H1 (cell line): ENCODE results near the gene INAVA. TPM values are rescaled to one million over a fixed set of nuclear protein-coding genes. Genes with fewer than 3 reads are reported as not detected.

Experiments used
- CTCF ChIA-PET: fragments of 300-600 bp; sonication (Branson Sonifier 250); formaldehyde crosslinking; loops from one replicate; lab custom pipeline; 2021; ENCODE audit not compliant: partially characterized antibody; lab: Charles Lee
- POLR2A ChIA-PET: fragments of 300-600 bp; sonication (Branson Sonifier 250); formaldehyde crosslinking; loops from one replicate; lab custom pipeline; 2021; ENCODE audit warnings: inconsistent platforms; ENCODE audit not compliant: partially characterized antibody; lab: Charles Lee
- DNase-seq, 2 experiments: peaks; one replicate each; pipeline versions ENCODE4 v3.0.0 to v3.0.0-alpha.2; 2010 to 2022; ENCODE audit warnings: low spot score in 2 of 2, low read depth in 1 of 2, mixed read lengths in 1 of 2
- FAIRE-seq: peaks from 2 replicates; lab custom pipeline; 2011; peaks lifted over from hg19 to GRCh38; lab: Jason Lieb, UNC
- H2AFZ ChIP-seq: 2 replicates; pipeline ENCODE4 v1.8.1; 2012; ENCODE audit warnings: low read length, inconsistent platforms
- H2AK5ac ChIP-seq: 2 replicates; pipeline ENCODE4 v1.6.1; 2013; ENCODE audit warnings: low read depth, low read length
- H2BK120ac ChIP-seq: replicated peaks from 2 replicates; pipeline ENCODE3; 2013; ENCODE audit warnings: low read depth, low read length, inconsistent platforms
- H2BK12ac ChIP-seq: 2 replicates; pipeline ENCODE4 v1.6.1; 2013; ENCODE audit warnings: low read depth, low read length
- H2BK15ac ChIP-seq: 2 replicates; pipeline ENCODE4 v1.6.1; 2013; ENCODE audit warnings: low read length
- H2BK20ac ChIP-seq: 2 replicates; pipeline ENCODE4 v1.6.1; 2013; ENCODE audit warnings: low read length
- H2BK5ac ChIP-seq: 2 replicates; pipeline ENCODE4 v1.6.1; 2013; ENCODE audit warnings: low read depth, low read length
- H3K14ac ChIP-seq: 2 replicates; pipeline ENCODE4 v1.6.1; 2013; ENCODE audit warnings: inconsistent platforms; ENCODE audit not compliant: insufficient read length
- H3K18ac ChIP-seq: 2 replicates; pipeline ENCODE4 v1.6.1; 2013; ENCODE audit warnings: low read length; ENCODE audit errors: extremely low read depth
- H3K23ac ChIP-seq: 2 replicates; pipeline ENCODE4 v1.6.1; 2013; ENCODE audit warnings: inconsistent platforms; ENCODE audit not compliant: insufficient read length
- H3K23me2 ChIP-seq: 2 replicates; pipeline ENCODE4 v1.6.1; 2013; ENCODE audit warnings: low read depth, low read length
- H3K27ac ChIP-seq: 2 replicates; pipeline ENCODE4 v1.6.1; 2011; ENCODE audit warnings: low read depth, low read length, inconsistent platforms
- H3K27me3 ChIP-seq, 4 experiments: replicated peaks in 1 of 4; 1 replicate in 1 of 4; 2 replicates in 3 of 4; pipeline versions ENCODE4 v1.6.1 to v1.8.1; 2011 to 2013; ENCODE audit warnings: low read length in 3 of 4, mild to moderate bottlenecking in 3 of 4, inconsistent platforms in 2 of 4, mixed read lengths in 2 of 4, moderate library complexity in 1 of 4; ENCODE audit not compliant: control insufficient read depth in 3 of 4, insufficient read depth in 3 of 4; ENCODE audit errors: extremely low read depth in 1 of 4
- H3K36me3 ChIP-seq, 4 experiments: 2 replicates each; pipeline versions ENCODE4 v1.6.1 to v1.8.1; 2011 to 2013; ENCODE audit warnings: mild to moderate bottlenecking in 4 of 4, low read length in 3 of 4, moderate library complexity in 2 of 4, control low read depth in 1 of 4, inconsistent platforms in 1 of 4; ENCODE audit not compliant: insufficient read depth in 4 of 4, control insufficient read depth in 2 of 4
- H3K4ac ChIP-seq: replicated peaks from 2 replicates; pipeline ENCODE3; 2013; ENCODE audit warnings: low read length, low read depth, mixed read lengths, inconsistent platforms; ENCODE audit not compliant: insufficient read length
- H3K4me1 ChIP-seq, 4 experiments: replicated peaks in 1 of 4; 1 replicate in 1 of 4; 2 replicates in 3 of 4; pipeline versions ENCODE4 v1.6.1 to v1.8.1; 2011 to 2013; ENCODE audit warnings: low read length in 3 of 4, inconsistent platforms in 2 of 4, mixed read lengths in 1 of 4; ENCODE audit not compliant: insufficient read depth in 4 of 4, control insufficient read depth in 3 of 4
- H3K4me2 ChIP-seq, 2 experiments: 2 replicates each; pipeline versions ENCODE4 v1.6.1 to v1.8.1; 2011 to 2013; ENCODE audit warnings: low read depth in 2 of 2, low read length in 2 of 2, control low read depth in 1 of 2, inconsistent platforms in 1 of 2, mild to moderate bottlenecking in 1 of 2; ENCODE audit not compliant: insufficient read depth in 1 of 2
- H3K4me3 ChIP-seq, 4 experiments: fragments of 200-600, 300-600 bp in 1 of 4; sonication (generic), shearing (Covaris generic), sonication (Bioruptor Twin) in 1 of 4; 2 replicates each; pipeline versions ENCODE4 v1.5.1 to v1.8.1; 2011 to 2016; ENCODE audit warnings: low read length in 4 of 4, low read depth in 3 of 4, control low read depth in 2 of 4, inconsistent platforms in 2 of 4, mild to moderate bottlenecking in 2 of 4, mixed read lengths in 1 of 4, moderate library complexity in 1 of 4; ENCODE audit not compliant: insufficient read depth in 2 of 4; ENCODE audit errors: extremely low read depth in 1 of 4
- H3K56ac ChIP-seq: replicated peaks from 2 replicates; pipeline ENCODE3; 2013; ENCODE audit warnings: low read depth, mild to moderate bottlenecking, mixed read lengths, low read length, inconsistent platforms; ENCODE audit not compliant: insufficient read length
- H3K79me1 ChIP-seq: 2 replicates; pipeline ENCODE4 v1.6.1; 2013; ENCODE audit warnings: low read depth, low read length, control low read depth
- H3K79me2 ChIP-seq, 2 experiments: 2 replicates each; pipeline versions ENCODE4 v1.6.1 to v1.8.1; 2012 to 2013; ENCODE audit warnings: low read length in 2 of 2, mild to moderate bottlenecking in 2 of 2, inconsistent platforms in 1 of 2; ENCODE audit not compliant: insufficient read depth in 2 of 2, control insufficient read depth in 1 of 2
- H3K9ac ChIP-seq, 4 experiments: replicated peaks in 1 of 4; 1 replicate in 1 of 4; 2 replicates in 3 of 4; pipeline versions ENCODE4 v1.6.1 to v1.8.1; 2011 to 2013; ENCODE audit warnings: low read depth in 3 of 4, low read length in 3 of 4, control low read depth in 2 of 4, mild to moderate bottlenecking in 2 of 4, moderate library complexity in 2 of 4, inconsistent platforms in 1 of 4; ENCODE audit errors: extremely low read depth in 1 of 4
- H3K9me3 ChIP-seq, 2 experiments: 2 replicates each; pipeline versions ENCODE4 v1.6.1 to v1.8.1; 2012 to 2013; ENCODE audit warnings: mild to moderate bottlenecking in 2 of 2, moderate library complexity in 2 of 2, control low read depth in 1 of 2, inconsistent platforms in 1 of 2, low read depth in 1 of 2, low read length in 1 of 2, mixed read lengths in 1 of 2; ENCODE audit not compliant: insufficient read depth in 2 of 2
- H4K20me1 ChIP-seq, 2 experiments: replicated peaks in 1 of 2; 2 replicates each; pipeline versions ENCODE3 to v1.8.1; 2011 to 2013; ENCODE audit warnings: inconsistent platforms in 2 of 2, low read length in 2 of 2, mild to moderate bottlenecking in 1 of 2; ENCODE audit not compliant: insufficient read depth in 2 of 2, control insufficient read depth in 1 of 2
- H4K5ac ChIP-seq: 2 replicates; pipeline ENCODE4 v1.6.1; 2013; ENCODE audit warnings: low read length, low read depth, mixed read lengths, inconsistent platforms; ENCODE audit not compliant: insufficient read length
- H4K8ac ChIP-seq: 2 replicates; pipeline ENCODE4 v1.8.0; 2013; ENCODE audit warnings: mild to moderate bottlenecking, moderate library complexity, low read length, inconsistent platforms; ENCODE audit not compliant: insufficient read depth; ENCODE audit errors: extremely low read depth
- H4K91ac ChIP-seq: replicated peaks from 2 replicates; pipeline ENCODE3; 2013; ENCODE audit warnings: low read length, mixed read lengths, inconsistent platforms; ENCODE audit not compliant: insufficient read length
- CEBPB ChIP-seq: IDR thresholded peaks from 2 replicates; pipeline ENCODE4 v1.6.1; 2012; ENCODE audit warnings: low read depth, low read length
- CREB1 ChIP-seq: IDR thresholded peaks from 2 replicates; pipeline ENCODE4 v1.6.1; 2012; ENCODE audit warnings: inconsistent platforms
- CTCF ChIP-seq, 3 experiments: IDR thresholded peaks; 1 replicate in 2 of 3; 2 replicates in 1 of 3; pipeline versions ENCODE4 v1.5.1 to v1.6.1; 2011; ENCODE audit warnings: low read length in 3 of 3, mild to moderate bottlenecking in 3 of 3, inconsistent platforms in 2 of 3, low read depth in 1 of 3, moderate library complexity in 1 of 3; ENCODE audit not compliant: insufficient read depth in 1 of 3; ENCODE audit errors: control extremely low read depth in 1 of 3
- E2F6 ChIP-seq: IDR thresholded peaks from 2 replicates; pipeline ENCODE4 v1.6.1; 2012; ENCODE audit warnings: inconsistent platforms
- EZH2 ChIP-seq: fragments of 200-600 bp; sonication (generic); IDR thresholded peaks from 2 replicates; pipeline ENCODE4 v1.7.1; 2012; ENCODE audit warnings: low read depth, mild to moderate bottlenecking, moderate library complexity, low read length, inconsistent platforms; ENCODE audit not compliant: severe bottlenecking
- GTF2F1 ChIP-seq: IDR thresholded peaks from 2 replicates; pipeline ENCODE4 v1.6.1; 2012; ENCODE audit warnings: low read depth, low read length, improper control_type of control experiment, borderline replicate concordance
- RXRA ChIP-seq: IDR thresholded peaks from 2 replicates; pipeline ENCODE4 v1.6.1; 2011; ENCODE audit warnings: low read depth, mild to moderate bottlenecking, low read length, moderate library complexity; ENCODE audit not compliant: insufficient read depth
- SP1 ChIP-seq: IDR thresholded peaks from 2 replicates; pipeline ENCODE4 v1.6.1; 2011; ENCODE audit warnings: low read depth, low read length
- TBP ChIP-seq: IDR thresholded peaks from 2 replicates; pipeline ENCODE4 v1.6.1; 2011; ENCODE audit warnings: low read depth, low read length, improper control_type of control experiment
- WGBS, 2 experiments: shearing (Covaris generic) in 1 of 2; methylation state at CpG; one replicate each; pipeline versions ENCODE4 v1.1.6 to v1.1.7; 2013 to 2015; ENCODE audit warnings: low lambda C conversion rate in 2 of 2, mixed read lengths in 2 of 2, inconsistent platforms in 1 of 2, low coverage in 1 of 2, missing lambda C conversion rate in 1 of 2; ENCODE audit not compliant: insufficient replicate concordance in 2 of 2, insufficient coverage in 1 of 2, insufficient read length in 1 of 2; ENCODE audit errors: extremely low coverage in 1 of 2, missing lambda C conversion rate in 1 of 2; 5-methylcytosine and 5-hydroxymethylcytosine counted together
- polyA plus RNA-seq, 7 experiments: library from polyadenylated mRNA; depleted of rRNA in 3 of 7; stranded (reverse) in 5 of 7; unstranded in 2 of 7; fragments of >200 nt in 5 of 7; fragments of 200-250 nt in 2 of 7; gene quantifications; 1 replicate in 5 of 7; 2 replicates in 1 of 7; 4 replicates in 1 of 7; pipeline versions ENCODE4 v1.2.1 to v1.2.3, GENCODE V29; 2011 to 2013; ENCODE audit warnings: missing spikeins in 2 of 7, mixed read lengths in 2 of 7
- total RNA-seq: library from RNA; stranded (reverse); fragmentation: NEBNext Ultra II Directional; extraction: Animal tissue kit (Norgen Biotek cat#: 25700); gene quantifications from 2 replicates; pipeline ENCODE4 v1.2.1, GENCODE V29; 2021

The INAVA gene
- total and polyA plus RNA-seq, 2 of the 8 experiments (the other 6 are each of a cell fraction or from before 2014, with no cell fraction given) = 46.8 to 49.3 TPM

DNA sequence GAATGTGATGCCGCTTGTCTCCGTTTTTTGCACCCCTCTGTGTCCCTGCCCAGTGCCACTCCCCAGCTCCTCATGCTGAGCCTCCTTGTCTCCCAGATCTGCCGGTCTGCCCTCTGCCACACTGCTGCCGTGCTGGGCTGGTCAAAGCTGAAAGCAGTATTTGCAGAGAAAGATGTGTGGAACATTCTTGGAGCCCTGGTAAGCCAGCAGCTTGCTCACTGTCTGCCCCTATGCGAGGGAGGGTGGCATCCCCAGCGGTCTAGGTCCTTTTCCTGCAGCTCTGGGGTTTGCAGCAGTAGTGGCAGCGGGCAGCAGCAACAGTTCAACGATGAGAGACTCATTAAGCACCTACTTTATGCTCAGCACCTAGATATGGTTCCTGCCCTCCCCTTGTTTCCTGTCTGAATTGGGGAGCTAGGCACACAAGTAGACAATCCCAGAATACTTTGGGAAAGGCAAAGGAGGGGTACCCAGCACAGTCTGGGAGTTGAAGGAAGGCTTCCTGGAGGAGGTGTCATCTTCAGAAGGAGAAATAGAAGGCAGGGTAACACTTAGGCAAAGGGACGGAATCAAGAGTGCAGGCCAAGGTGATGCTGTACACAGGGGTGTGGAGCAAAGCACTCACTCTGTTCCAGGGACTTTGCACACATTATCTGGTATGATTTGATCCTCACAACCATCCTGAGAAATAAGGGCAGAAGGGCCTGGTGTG lies 65.7 kb downstream of the INAVA start:
- H3K79me2 ChIP-seq = no peaks in the 10 kb centered on the region
- no peaks in the 10 kb centered on the region for H3K23me2 ChIP-seq
- no peak overlapping the region for H2BK12ac ChIP-seq
- ChIA-PET POLR2A (interaction anchor here (1.3 to 2.1 kb wide), 2 partner anchors 10 to 68 kb away, joined by 3 to 5 read pairs; no protein-coding TSS in a partner anchor), CTCF (interaction anchor here (0.9 to 3.3 kb wide), 6 partner anchors 10 to 81 kb away, joined by 3 to 19 read pairs (median 4); no protein-coding TSS in a partner anchor)
- H3K27me3 ChIP-seq = no peaks in the 10 kb centered on the region
- H4K20me1 ChIP-seq = no peaks in the 10 kb centered on the region
- no peak overlapping the region for H3K14ac ChIP-seq
- no peak overlapping the region; a peak in 1 of 7 replicates for H3K9ac ChIP-seq
- H3K4me2 ChIP-seq = no peak overlapping the region
- peaks cover 0 to 3% (median under 1%) of the 10 kb centered on the region in 4 experiments; a peak in 2 of 7 replicates for H3K4me1 ChIP-seq
- H3K27ac ChIP-seq = no peak overlapping the region
- H3K23ac ChIP-seq = no peak overlapping the region
- no peak for FAIRE-seq
- no peak overlapping the region for H2AK5ac ChIP-seq
- no peak overlapping the region for H2BK120ac ChIP-seq
- no peak overlapping the region for H3K56ac ChIP-seq
- no peak overlapping the region for H4K91ac ChIP-seq
- TF ChIP-seq E2F6 = no peak
- TF ChIP-seq GTF2F1 = no peak
- TF ChIP-seq TBP = no peak
- no peak for TF ChIP-seq CTCF (IDR thresholded peaks at IDR 0.05; ENCODE audit: control extremely low read depth in 1 of 3, insufficient read depth in 1 of 3, low read depth in 1 of 3, low read length in 3 of 3)
- no peak for TF ChIP-seq SP1
- TF ChIP-seq CEBPB = no peak
- TF ChIP-seq CREB1 = no peak
- TF ChIP-seq EZH2 = no peak
- TF ChIP-seq RXRA = no peak
- TF ChIP-seq, all 59 proteins: peak for 0
- Histone ChIP-seq H4K8ac (no peak overlapping the region; the same call in 1 of the 2 replicates), H3K9me3 (no peaks in the 10 kb centered on the region), H4K5ac (no peak overlapping the region), H2AFZ (no peak overlapping the region), H3K4me3 (no peak overlapping the region), H2BK15ac (no peak overlapping the region), H3K36me3 (no peaks in the 10 kb centered on the region), H2BK5ac (no peak overlapping the region), H3K79me1 (no peaks in the 10 kb centered on the region), H3K4ac (no peak overlapping the region), H2BK20ac (no peak overlapping the region), H3K18ac (no peak overlapping the region)
- WGBS, 2 experiments = 78% methylated on average over 9 of the region's 9 CpGs; no CpG with 5 or more reads in 1 of the 2 experiments
- no peak for DNase-seq
